PC-9 (cell line): Measurements from ENCODE around the gene PPP1R11. TPM values are rescaled to one million over a fixed set of nuclear protein-coding genes. Genes with fewer than 3 reads are reported as not detected.
"Not testable (repeated sequence)": the region's sequence is repeated elsewhere in the genome, so short reads cannot be mapped to it uniquely, and the experiment has no call there.

Experiments
- BruUV-seq: library from RNA; stranded (reverse); fragments of 400-500 nt; replicated peaks from 2 replicates; lab custom pipeline; 2021; lab: Mats Ljungman, UMichigan
- CTCF ChIA-PET: fragments of 300-600 bp; sonication (Branson Sonifier 250); formaldehyde crosslinking; loops from one replicate; lab custom pipeline; 2022; ENCODE audit warnings: antibody characterized with exemption; lab: Charles Lee
- POLR2A ChIA-PET: fragments of 300-600 bp; sonication (Branson Sonifier 250); formaldehyde crosslinking; loops from one replicate; lab custom pipeline; 2022; ENCODE audit warnings: antibody characterized with exemption; ENCODE audit not compliant: unreplicated experiment; lab: Charles Lee
- DNase-seq, 2 experiments: peaks; one replicate each; pipeline versions ENCODE4 v3.0.0 to v3.0.0-alpha.2; 2015 to 2022; ENCODE audit warnings: mixed read lengths in 1 of 2
- H2AFZ ChIP-seq: fragments of 200-600 bp; sonication (generic); 2 replicates; pipeline ENCODE4 v1.8.1; 2017; ENCODE audit warnings: antibody characterized with exemption
- H3F3A ChIP-seq: fragments of 200-600 bp; sonication (generic); 2 replicates; pipeline ENCODE4 v1.8.1; 2017; ENCODE audit warnings: antibody characterized with exemption, mild to moderate bottlenecking, low read depth; ENCODE audit not compliant: insufficient read depth
- H3K27ac ChIP-seq: fragments of 200-600 bp; sonication (generic); 2 replicates; pipeline ENCODE4 v1.6.1; 2016; ENCODE audit warnings: mixed run types
- H3K27me3 ChIP-seq: fragments of 200-600 bp; sonication (generic); 2 replicates; pipeline ENCODE4 v1.6.1; 2016; ENCODE audit warnings: low read depth, mixed run types; ENCODE audit not compliant: insufficient read depth
- H3K36me3 ChIP-seq: fragments of 200-600 bp; sonication (generic); 2 replicates; pipeline ENCODE4 v1.6.1; 2016; ENCODE audit warnings: low read depth, mixed run types
- H3K4me1 ChIP-seq: fragments of 200-600 bp; sonication (generic); replicated peaks from 2 replicates; pipeline ENCODE4 v1.6.1; 2016; ENCODE audit warnings: mixed run types; ENCODE audit not compliant: insufficient read depth
- H3K4me2 ChIP-seq: fragments of 200-600 bp; sonication (generic); 2 replicates; pipeline ENCODE4 v1.6.1; 2017; ENCODE audit warnings: mixed run types
- H3K4me3 ChIP-seq: fragments of 200-600 bp; sonication (generic); 2 replicates; pipeline ENCODE4 v1.6.1; 2016; ENCODE audit warnings: mixed run types
- H3K79me2 ChIP-seq: fragments of 200-600 bp; sonication (generic); 2 replicates; pipeline ENCODE4 v1.6.1; 2017; ENCODE audit warnings: low read depth, mixed run types
- H3K9me2 ChIP-seq: fragments of 200-600 bp; sonication (generic); 2 replicates; pipeline ENCODE4 v1.8.1; 2017; ENCODE audit warnings: mild to moderate bottlenecking; ENCODE audit not compliant: insufficient read depth
- H3K9me3 ChIP-seq: fragments of 200-600 bp; sonication (generic); 2 replicates; pipeline ENCODE4 v1.8.1; 2016; ENCODE audit warnings: low read depth; ENCODE audit not compliant: insufficient read depth
- H4K20me1 ChIP-seq: fragments of 200-600 bp; sonication (generic); 2 replicates; pipeline ENCODE4 v1.8.1; 2017; ENCODE audit not compliant: insufficient read depth
- EZH2 ChIP-seq: fragments of 200-600 bp; sonication (generic); IDR thresholded peaks from 2 replicates; pipeline ENCODE4 v1.8.0; 2017; ENCODE audit warnings: antibody characterized with exemption, low read depth
- intact Hi-C: fragments of 100-400 bp; cut with micrococcal nuclease; formaldehyde crosslinking; loops from one replicate; pipeline ENCODE4 v1.10.0; 2022; ENCODE audit not compliant: unreplicated experiment
- total RNA-seq: library from RNA; stranded (reverse); gene quantifications from 2 replicates; pipeline ENCODE4 v1.2.3, GENCODE V29; 2021
- TF ChIP-seq, protein P1 (sequence below): fragments of 200-600 bp; sonication (generic); conservative IDR thresholded peaks from 2 replicates; pipeline ENCODE4 v1.6.1; 2017; ENCODE audit warnings: mixed run types, antibody characterized with exemption, mild to moderate bottlenecking, moderate library complexity

Gene PPP1R11
- total RNA-seq, 1 experiment from 2014 or later = 48.3 TPM

DNA sequence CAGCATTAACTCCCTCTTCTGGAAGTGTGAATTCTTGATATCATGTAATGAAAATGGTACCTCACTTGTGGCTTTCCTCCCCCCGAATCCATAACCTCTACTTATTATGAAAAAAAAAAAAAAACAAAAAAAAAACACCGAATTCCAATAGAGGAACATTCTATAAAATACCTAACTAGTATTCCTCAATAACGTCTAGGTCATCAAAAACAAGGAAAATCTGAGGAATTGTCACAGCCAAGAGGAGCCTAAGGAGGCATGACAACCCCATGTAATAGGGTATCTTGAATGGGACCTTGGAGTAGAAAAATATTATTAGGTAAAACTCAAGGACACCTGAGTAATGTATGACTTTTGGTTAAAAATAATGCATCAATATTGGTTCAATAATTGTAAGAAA is 44.8 kb upstream of the PPP1R11 start:
- H3K9me2 ChIP-seq = no peaks in the 10 kb centered on the region
- CTCF ChIA-PET = no interaction called here
- no peak for DNase-seq
- no TSS peak for BruUV-seq
- POLR2A ChIA-PET = no interaction called here
- no peak overlapping the region for H2AFZ ChIP-seq
- no peak for TF ChIP-seq EZH2
- TF ChIP-seq, protein P1, sequence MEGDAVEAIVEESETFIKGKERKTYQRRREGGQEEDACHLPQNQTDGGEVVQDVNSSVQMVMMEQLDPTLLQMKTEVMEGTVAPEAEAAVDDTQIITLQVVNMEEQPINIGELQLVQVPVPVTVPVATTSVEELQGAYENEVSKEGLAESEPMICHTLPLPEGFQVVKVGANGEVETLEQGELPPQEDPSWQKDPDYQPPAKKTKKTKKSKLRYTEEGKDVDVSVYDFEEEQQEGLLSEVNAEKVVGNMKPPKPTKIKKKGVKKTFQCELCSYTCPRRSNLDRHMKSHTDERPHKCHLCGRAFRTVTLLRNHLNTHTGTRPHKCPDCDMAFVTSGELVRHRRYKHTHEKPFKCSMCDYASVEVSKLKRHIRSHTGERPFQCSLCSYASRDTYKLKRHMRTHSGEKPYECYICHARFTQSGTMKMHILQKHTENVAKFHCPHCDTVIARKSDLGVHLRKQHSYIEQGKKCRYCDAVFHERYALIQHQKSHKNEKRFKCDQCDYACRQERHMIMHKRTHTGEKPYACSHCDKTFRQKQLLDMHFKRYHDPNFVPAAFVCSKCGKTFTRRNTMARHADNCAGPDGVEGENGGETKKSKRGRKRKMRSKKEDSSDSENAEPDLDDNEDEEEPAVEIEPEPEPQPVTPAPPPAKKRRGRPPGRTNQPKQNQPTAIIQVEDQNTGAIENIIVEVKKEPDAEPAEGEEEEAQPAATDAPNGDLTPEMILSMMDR = no peak
- H3K4me1 ChIP-seq = no peaks in the 10 kb centered on the region
- no peak overlapping the region for H3K4me2 ChIP-seq
- no peaks in the 10 kb centered on the region for H4K20me1 ChIP-seq
- H3K4me3 ChIP-seq = no peak overlapping the region
- intact Hi-C loops = no loop called here
- no peaks in the 10 kb centered on the region for H3K27me3 ChIP-seq
- peaks cover 5% of the 10 kb centered on the region; the same call in 1 of the 2 replicates for H3K36me3 ChIP-seq
- no peak overlapping the region for H3K27ac ChIP-seq
- H3F3A ChIP-seq = no peaks in the 10 kb centered on the region
- no peaks in the 10 kb centered on the region for H3K9me3 ChIP-seq
- no peaks in the 10 kb centered on the region for H3K79me2 ChIP-seq

DNA sequence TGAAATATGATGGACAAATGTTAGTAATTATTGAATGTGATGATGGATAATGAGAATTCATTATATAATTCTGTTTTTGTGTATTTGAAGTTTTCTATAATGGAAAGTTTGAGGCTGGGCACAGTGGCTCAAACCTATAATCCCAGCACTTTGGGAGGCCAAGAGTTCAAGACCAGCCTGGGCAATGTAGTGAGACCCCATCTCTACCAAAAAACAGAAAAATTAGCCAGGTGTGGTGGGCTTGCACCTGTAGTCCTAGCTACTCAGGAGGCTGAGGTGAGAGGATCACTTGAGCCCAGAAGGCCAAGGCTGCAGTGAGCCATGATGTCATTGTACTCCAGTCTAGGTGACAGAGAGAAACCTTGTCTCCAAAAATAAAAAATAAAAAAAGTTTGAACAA is 44.3 kb upstream of the PPP1R11 start:
- DNase-seq, H3K27me3 ChIP-seq, H3K79me2 ChIP-seq, H4K20me1 ChIP-seq, BruUV-seq, H3K9me3 ChIP-seq, H3K9me2 ChIP-seq, H3F3A ChIP-seq, H2AFZ ChIP-seq, intact Hi-C loops, H3K4me2 ChIP-seq, CTCF ChIA-PET, H3K4me1 ChIP-seq, H3K36me3 ChIP-seq, H3K4me3 ChIP-seq, H3K27ac ChIP-seq: not testable (repeated sequence)
- POLR2A ChIA-PET = interaction anchor here (0.7 kb wide), 1 partner anchor 165 kb away, joined by 4 read pairs; no protein-coding TSS in a partner anchor

GRCh38 chr6:30025186-30025585 is 41.8 kb upstream of the PPP1R11 start:
- H3K27ac ChIP-seq = no peak overlapping the region
- TF ChIP-seq, protein P1 = no peak
- TF ChIP-seq EZH2 = no peak
- H3K4me1 ChIP-seq = no peaks in the 10 kb centered on the region
- no peak overlapping the region for H3K4me2 ChIP-seq
- no peaks in the 10 kb centered on the region for H3F3A ChIP-seq
- ChIA-PET POLR2A (interaction anchor here (0.8 kb wide), 1 partner anchor 83 kb away, joined by 4 read pairs; no protein-coding TSS in a partner anchor), CTCF (no interaction called here)
- H3K9me2 ChIP-seq = no peaks in the 10 kb centered on the region
- H3K9me3 ChIP-seq = no peaks in the 10 kb centered on the region
- intact Hi-C loops = no loop called here
- no peak for DNase-seq
- BruUV-seq = no TSS peak
- H3K27me3 ChIP-seq = no peaks in the 10 kb centered on the region
- H3K79me2 ChIP-seq = no peaks in the 10 kb centered on the region
- peaks cover 5% of the 10 kb centered on the region; the same call in 1 of the 2 replicates for H3K36me3 ChIP-seq
- no peak overlapping the region for H2AFZ ChIP-seq
- no peaks in the 10 kb centered on the region for H4K20me1 ChIP-seq
- H3K4me3 ChIP-seq = no peak overlapping the region

DNA sequence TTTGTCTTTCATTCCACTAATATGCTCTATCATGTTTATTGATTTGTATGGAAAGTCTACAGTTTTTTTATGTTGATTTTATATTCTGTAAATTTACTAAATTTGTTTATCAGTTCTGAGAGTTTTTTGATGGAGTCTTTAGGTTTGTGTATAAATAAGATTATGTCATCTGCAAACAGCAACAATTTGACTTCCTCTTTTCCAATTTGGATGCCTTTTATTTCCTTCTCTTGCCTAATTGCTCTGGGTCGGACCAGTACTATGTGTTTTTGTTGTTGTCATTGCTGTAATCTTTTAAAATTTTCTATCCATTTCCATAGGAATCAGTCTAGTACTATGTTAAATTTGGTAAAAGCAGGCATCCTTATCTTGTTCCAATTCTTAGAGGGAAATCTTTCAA is 37.4 kb upstream of the PPP1R11 start:
- intact Hi-C loops = no loop called here
- POLR2A ChIA-PET = no interaction called here

More for the DNA sequence above, 37.4 kb upstream of the PPP1R11 start:
- Histone ChIP-seq H4K20me1 (no peaks in the 10 kb centered on the region), H3K27me3 (no peaks in the 10 kb centered on the region), H3K9me3 (no peaks in the 10 kb centered on the region), H3K4me2 (no peak overlapping the region), H3K9me2 (no peaks in the 10 kb centered on the region), H3K79me2 (no peaks in the 10 kb centered on the region), H3K27ac (no peak overlapping the region), H2AFZ (no peak overlapping the region), H3K36me3 (no peaks in the 10 kb centered on the region), H3K4me3 (no peak overlapping the region), H3K4me1 (no peaks in the 10 kb centered on the region), H3F3A (no peaks in the 10 kb centered on the region)
- TF ChIP-seq EZH2 = no peak
- TF ChIP-seq, protein P1 = no peak
- BruUV-seq = no TSS peak
- CTCF ChIA-PET = no interaction called here
- no peak for DNase-seq
